B cell (primary cell): ENCODE results near the gene MEIS2.

Experiments
- EZH2 ChIP-seq: IDR thresholded peaks from 2 replicates; pipeline ENCODE4 v1.6.1; 2012; ENCODE audit warnings: borderline replicate concordance, low read depth, mild to moderate bottlenecking, moderate library complexity, low read length; ENCODE audit not compliant: insufficient read depth, poor library complexity, severe bottlenecking
- TF ChIP-seq, protein P1 (sequence below): fragments of 200-600 bp; IDR thresholded peaks from one replicate; pipeline ENCODE4 v1.8.0; 2022; ENCODE audit warnings: antibody characterized with exemption, mild to moderate bottlenecking

DNA sequence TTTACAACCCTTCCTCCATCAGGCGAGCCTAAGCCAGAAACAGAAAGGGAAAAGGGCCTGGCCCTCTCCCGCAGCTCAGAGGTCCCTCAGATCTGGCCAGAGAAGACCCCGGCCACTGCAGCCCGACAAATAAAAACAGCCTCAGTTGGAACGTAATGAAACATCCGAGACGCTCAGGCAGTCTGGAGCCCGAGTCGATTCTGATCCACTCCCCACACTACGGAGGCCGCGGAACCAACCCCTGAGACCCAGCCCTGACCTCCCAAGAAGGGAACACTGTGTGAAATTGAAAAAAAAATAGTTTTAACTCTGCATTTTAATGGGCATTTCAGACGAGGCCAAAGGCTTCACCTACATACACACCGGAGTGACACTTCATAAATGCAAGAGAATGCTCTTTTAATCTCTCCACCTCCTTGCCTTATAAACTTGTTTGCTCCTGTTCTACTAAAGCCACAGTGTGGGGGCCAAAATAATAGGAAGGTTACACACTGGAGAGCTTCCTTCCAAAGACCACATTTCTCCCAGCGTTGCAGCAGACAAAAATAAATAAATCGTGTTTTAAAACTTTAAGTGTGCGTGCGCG is 3.7 kb downstream of the MEIS2 start:
- TF ChIP-seq, protein P1, sequence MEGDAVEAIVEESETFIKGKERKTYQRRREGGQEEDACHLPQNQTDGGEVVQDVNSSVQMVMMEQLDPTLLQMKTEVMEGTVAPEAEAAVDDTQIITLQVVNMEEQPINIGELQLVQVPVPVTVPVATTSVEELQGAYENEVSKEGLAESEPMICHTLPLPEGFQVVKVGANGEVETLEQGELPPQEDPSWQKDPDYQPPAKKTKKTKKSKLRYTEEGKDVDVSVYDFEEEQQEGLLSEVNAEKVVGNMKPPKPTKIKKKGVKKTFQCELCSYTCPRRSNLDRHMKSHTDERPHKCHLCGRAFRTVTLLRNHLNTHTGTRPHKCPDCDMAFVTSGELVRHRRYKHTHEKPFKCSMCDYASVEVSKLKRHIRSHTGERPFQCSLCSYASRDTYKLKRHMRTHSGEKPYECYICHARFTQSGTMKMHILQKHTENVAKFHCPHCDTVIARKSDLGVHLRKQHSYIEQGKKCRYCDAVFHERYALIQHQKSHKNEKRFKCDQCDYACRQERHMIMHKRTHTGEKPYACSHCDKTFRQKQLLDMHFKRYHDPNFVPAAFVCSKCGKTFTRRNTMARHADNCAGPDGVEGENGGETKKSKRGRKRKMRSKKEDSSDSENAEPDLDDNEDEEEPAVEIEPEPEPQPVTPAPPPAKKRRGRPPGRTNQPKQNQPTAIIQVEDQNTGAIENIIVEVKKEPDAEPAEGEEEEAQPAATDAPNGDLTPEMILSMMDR: no peak
- TF ChIP-seq EZH2: no peak
